ENCODE results near the gene MYT1. TPM values are rescaled to one million over a fixed set of nuclear protein-coding genes. Genes with fewer than 3 reads are reported as not detected.
A peak's percentile ranks its signal among the peaks of the same experiment; 100 is the strongest.

Gene MYT1
- total RNA-seq, 2 donors from 2014 or later: 2.4 to 4.5 TPM

- H3K27ac ChIP-seq (ENCODE audit: low read depth, low read length): no peak overlapping the region
- Mint-ChIP-seq H3K9me3 (no peaks in the 10 kb centered on the region), H3K27ac (no peak overlapping the region), H3K36me3 (ENCODE audit: low read depth) (peaks cover 6% of the 10 kb centered on the region), H3K27me3 (ENCODE audit: insufficient read depth) (peaks cover 23% of the 10 kb centered on the region), H3K4me3 (no peak overlapping the region), H3K4me1 (peaks cover 12% of the 10 kb centered on the region)
- no peak overlapping the region for H3K9ac ChIP-seq (ENCODE audit: extremely low read depth, low read length, poor library complexity, severe bottlenecking)
- peaks cover 38% of the 10 kb centered on the region for H3K27me3 ChIP-seq (ENCODE audit: control insufficient read depth, insufficient read depth, low read length, poor library complexity, severe bottlenecking)
- no peaks in the 10 kb centered on the region for H3K36me3 ChIP-seq (ENCODE audit: control insufficient read depth, insufficient read depth, low read length)
- no peak for DNase-seq
- peaks cover 10% of the 10 kb centered on the region for H3K4me1 ChIP-seq (ENCODE audit: control insufficient read depth, insufficient read depth, low read length)
- H3K9me3 ChIP-seq (ENCODE audit: control insufficient read depth, low read length): no peaks in the 10 kb centered on the region
- 91 to 94% methylated on average over 5 to 7 of the region's 7 CpGs for WGBS, 2 experiments (ENCODE audit: insufficient coverage in 1 of 2, insufficient read length in 1 of 2)
- TF ChIP-seq CTCF (conservative IDR thresholded peaks at IDR 0.05): no peak
- no peak overlapping the region for H3K4me3 ChIP-seq (ENCODE audit: low read length)
Observed at GRCh38 chr20:64212755-64213154, 48.5 kb downstream of the MYT1 start.

GRCh38 chr20:64214113-64214512, 49.9 kb downstream of the MYT1 start:
- H3K9ac ChIP-seq (ENCODE audit: extremely low read depth, low read length, poor library complexity, severe bottlenecking): no peak overlapping the region
- 96 to 98% methylated on average over 10 of the region's 10 CpGs for WGBS, 2 experiments (ENCODE audit: insufficient coverage in 1 of 2, insufficient read length in 1 of 2)
- peaks cover 10% of the 10 kb centered on the region for H3K4me1 ChIP-seq (ENCODE audit: control insufficient read depth, insufficient read depth, low read length)
- no peak for TF ChIP-seq CTCF (conservative IDR thresholded peaks at IDR 0.05)
- no peak overlapping the region for H3K4me3 ChIP-seq (ENCODE audit: low read length)
- peaks cover 30% of the 10 kb centered on the region for H3K27me3 Mint-ChIP-seq (ENCODE audit: insufficient read depth)
- no peak for DNase-seq
- no peaks in the 10 kb centered on the region for H3K36me3 ChIP-seq (ENCODE audit: control insufficient read depth, insufficient read depth, low read length)
- no peak overlapping the region for H3K4me3 Mint-ChIP-seq
- H3K27me3 ChIP-seq (ENCODE audit: control insufficient read depth, insufficient read depth, low read length, poor library complexity, severe bottlenecking): peaks cover 43% of the 10 kb centered on the region
- H3K27ac ChIP-seq (ENCODE audit: low read depth, low read length): no peak overlapping the region
- H3K36me3 Mint-ChIP-seq (ENCODE audit: low read depth): peaks cover 3% of the 10 kb centered on the region
- no peak overlapping the region for H3K27ac Mint-ChIP-seq
- H3K9me3 ChIP-seq (ENCODE audit: control insufficient read depth, low read length): no peaks in the 10 kb centered on the region
- H3K9me3 Mint-ChIP-seq: no peaks in the 10 kb centered on the region
- peaks cover 12% of the 10 kb centered on the region for H3K4me1 Mint-ChIP-seq

- no peak for DNase-seq
- Histone ChIP-seq H3K9ac (ENCODE audit: extremely low read depth, low read length, poor library complexity, severe bottlenecking) (no peak overlapping the region), H3K4me1 (ENCODE audit: control insufficient read depth, insufficient read depth, low read length) (peaks cover 10% of the 10 kb centered on the region), H3K36me3 (ENCODE audit: control insufficient read depth, insufficient read depth, low read length) (no peaks in the 10 kb centered on the region), H3K27ac (ENCODE audit: low read depth, low read length) (no peak overlapping the region), H3K9me3 (ENCODE audit: control insufficient read depth, low read length) (no peaks in the 10 kb centered on the region), H3K4me3 (ENCODE audit: low read length) (no peak overlapping the region), H3K27me3 (ENCODE audit: control insufficient read depth, insufficient read depth, low read length, poor library complexity, severe bottlenecking) (peaks cover 43% of the 10 kb centered on the region)
- WGBS, 2 experiments (ENCODE audit: insufficient coverage in 1 of 2, insufficient read length in 1 of 2): 33 to 55% methylated on average over 4 to 6 of the region's 6 CpGs
- H3K4me3 Mint-ChIP-seq: peak overlapping the region; percentile 1
- H3K36me3 Mint-ChIP-seq (ENCODE audit: low read depth): peaks cover 3% of the 10 kb centered on the region
- H3K27me3 Mint-ChIP-seq (ENCODE audit: insufficient read depth): peaks cover 32% of the 10 kb centered on the region
- H3K27ac Mint-ChIP-seq: no peak overlapping the region
- no peaks in the 10 kb centered on the region for H3K9me3 Mint-ChIP-seq
- peaks cover 12% of the 10 kb centered on the region for H3K4me1 Mint-ChIP-seq
- TF ChIP-seq CTCF (conservative IDR thresholded peaks at IDR 0.05): no peak
Observed at GRCh38 chr20:64214952-64215351, 50.7 kb downstream of the MYT1 start.

Data from endodermal cell (in vitro differentiated cells).